ENCODE results near the gene ZNF512. TPM values are rescaled to one million over a fixed set of nuclear protein-coding genes. Genes with fewer than 3 reads are reported as not detected.
"Not testable (repeated sequence)": the region's sequence is repeated elsewhere in the genome, so short reads cannot be mapped to it uniquely, and the experiment has no call there.

The ZNF512 gene
- total RNA-seq, 4 donors from 2014 or later, result 9.2 to 33.3 (median 20.2) TPM

- H3K27ac ChIP-seq, result no peak overlapping the region
- in situ Hi-C loops (cut with MboI; ENCODE audit: low pct_ligation_motif_present in 1 of 4, low pct_unique_long_range_greater_than_20kb in 1 of 4, low sequenced_read_pairs in 3 of 4), result no loop called here
- 75 to 82% methylated on average over 1 to 5 of the region's 5 CpGs for WGBS, 2 donors (ENCODE audit: low coverage in 1 of 2)
- no peaks in the 10 kb centered on the region for H3K27me3 ChIP-seq
- H3K9me3 ChIP-seq, result no peaks in the 10 kb centered on the region
- TF ChIP-seq EP300 (IDR thresholded peaks at IDR 0.05; ENCODE audit: low read depth) (no peak), CTCF (IDR thresholded peaks at IDR 0.05) (no peak), POLR2A (IDR thresholded peaks at IDR 0.05) (no peak), POLR2AphosphoS5 (IDR thresholded peaks at IDR 0.05) (no peak)
- DNase-seq, result no peak
- no peaks in the 10 kb centered on the region for H3K36me3 ChIP-seq
- intact Hi-C loops (cut with DNase I; ENCODE audit: low total_unique reads), result no loop called here
- no peaks in the 10 kb centered on the region for H3K4me1 ChIP-seq
- H3K4me3 ChIP-seq, result no peak overlapping the region
Observed at GRCh38 chr2:27545348-27546141, 37.3 kb upstream of the ZNF512 start.

GRCh38 chr2:27549303-27549702 lies 33.5 kb upstream of the ZNF512 start:
- peaks cover 1% of the 10 kb centered on the region for H3K27me3 ChIP-seq
- DNase-seq, result no peak
- 45 to 75% methylated on average over 1 of the region's 1 CpG for WGBS, 2 donors (ENCODE audit: low coverage in 1 of 2)
- H3K4me1 ChIP-seq, result no peaks in the 10 kb centered on the region
- in situ Hi-C loops (cut with MboI; ENCODE audit: low pct_ligation_motif_present in 1 of 4, low pct_unique_long_range_greater_than_20kb in 1 of 4, low sequenced_read_pairs in 3 of 4) (no loop called here), intact Hi-C loops (cut with DNase I; ENCODE audit: low total_unique reads) (no loop called here)
- H3K27ac ChIP-seq, result no peak overlapping the region
- no peak for TF ChIP-seq POLR2AphosphoS5 (IDR thresholded peaks at IDR 0.05)
- TF ChIP-seq POLR2A (IDR thresholded peaks at IDR 0.05), result no peak
- TF ChIP-seq EP300 (IDR thresholded peaks at IDR 0.05; ENCODE audit: low read depth), result no peak
- no peak for TF ChIP-seq CTCF (IDR thresholded peaks at IDR 0.05)
- no peak overlapping the region for H3K4me3 ChIP-seq
- H3K36me3 ChIP-seq, result no peaks in the 10 kb centered on the region
- H3K9me3 ChIP-seq, result no peaks in the 10 kb centered on the region

GRCh38 chr2:27551514-27551913 lies 31.3 kb upstream of the ZNF512 start:
- Histone ChIP-seq H3K27me3 (peaks cover 3% of the 10 kb centered on the region), H3K9me3 (no peaks in the 10 kb centered on the region), H3K36me3 (no peaks in the 10 kb centered on the region), H3K4me3 (no peak overlapping the region), H3K27ac (no peak overlapping the region), H3K4me1 (no peaks in the 10 kb centered on the region)
- TF ChIP-seq CTCF (IDR thresholded peaks at IDR 0.05) (no peak), EP300 (IDR thresholded peaks at IDR 0.05; ENCODE audit: low read depth) (no peak)
- in situ Hi-C loops (cut with MboI; ENCODE audit: low pct_ligation_motif_present in 1 of 4, low pct_unique_long_range_greater_than_20kb in 1 of 4, low sequenced_read_pairs in 3 of 4), result no loop called here
- intact Hi-C loops (cut with DNase I; ENCODE audit: low total_unique reads), result no loop called here
- DNase-seq, result no peak
- WGBS, 2 donors (ENCODE audit: low coverage in 1 of 2), result 94 to 100% methylated on average over 1 of the region's 1 CpG

GRCh38 chr2:27552941-27553340 lies 29.9 kb upstream of the ZNF512 start:
- H3K36me3 ChIP-seq, result no peaks in the 10 kb centered on the region
- H3K9me3 ChIP-seq, result no peaks in the 10 kb centered on the region
- intact Hi-C loops (cut with DNase I; ENCODE audit: low total_unique reads), result no loop called here
- peaks cover 3% of the 10 kb centered on the region for H3K27me3 ChIP-seq
- H3K27ac ChIP-seq, result no peak overlapping the region
- no peak overlapping the region for H3K4me3 ChIP-seq
- in situ Hi-C loops (cut with MboI; ENCODE audit: low pct_ligation_motif_present in 1 of 4, low pct_unique_long_range_greater_than_20kb in 1 of 4, low sequenced_read_pairs in 3 of 4), result no loop called here
- 79% methylated on average over 2 of the region's 2 CpGs; no CpG with 5 or more reads in 1 of the 2 donors for WGBS, 2 donors (ENCODE audit: low coverage in 1 of 2)
- DNase-seq, result no peak
- TF ChIP-seq EP300 (IDR thresholded peaks at IDR 0.05; ENCODE audit: low read depth) (no peak), POLR2AphosphoS5 (IDR thresholded peaks at IDR 0.05) (no peak), POLR2A (IDR thresholded peaks at IDR 0.05) (no peak), CTCF (IDR thresholded peaks at IDR 0.05) (no peak)
- H3K4me1 ChIP-seq, result no peaks in the 10 kb centered on the region

GRCh38 chr2:27554451-27554850 lies 28.4 kb upstream of the ZNF512 start:
- H3K4me1 ChIP-seq; H3K9me3 ChIP-seq; H3K27ac ChIP-seq; H3K36me3 ChIP-seq; H3K4me3 ChIP-seq; H3K27me3 ChIP-seq; in situ Hi-C loops (cut with MboI; ENCODE audit: low pct_ligation_motif_present in 1 of 4, low pct_unique_long_range_greater_than_20kb in 1 of 4, low sequenced_read_pairs in 3 of 4); intact Hi-C loops (cut with DNase I; ENCODE audit: low total_unique reads); DNase-seq: not testable (repeated sequence)
- 73 to 100% methylated on average over 1 to 3 of the region's 3 CpGs for WGBS, 2 donors (ENCODE audit: low coverage in 1 of 2)
